Measurements from ENCODE around the gene ITPR1.
"Not testable (repeated sequence)": the region's sequence is repeated elsewhere in the genome, so short reads cannot be mapped to it uniquely, and the experiment has no call there.

Gene ITPR1

GRCh38 chr3:4596612-4597011 is 103.5 kb downstream of the ITPR1 start:
- DNase-seq (ENCODE audit: low read depth in 2 of 2) = no peak

GRCh38 chr3:4597208-4597985 is 104.2 kb downstream of the ITPR1 start:
- no peak for DNase-seq (ENCODE audit: low read depth in 2 of 2)

- DNase-seq (ENCODE audit: low read depth in 2 of 2) = not testable (repeated sequence)
These were observed 105.1 kb downstream of the ITPR1 start for GRCh38 chr3:4598232-4598631.

GRCh38 chr3:4599612-4600011 is 106.5 kb downstream of the ITPR1 start:
- DNase-seq (ENCODE audit: low read depth in 2 of 2) = no peak

GRCh38 chr3:4600493-4600892 is 107.3 kb downstream of the ITPR1 start:
- no peak for DNase-seq (ENCODE audit: low read depth in 2 of 2)

GRCh38 chr3:4601892-4602291 is 108.7 kb downstream of the ITPR1 start:
- no peak for DNase-seq (ENCODE audit: low read depth in 2 of 2)

- no peak for DNase-seq (ENCODE audit: low read depth in 2 of 2)
These were observed 111.5 kb downstream of the ITPR1 start for GRCh38 chr3:4604693-4605092.

- DNase-seq (ENCODE audit: low read depth in 2 of 2) = no peak
These were observed 113.8 kb downstream of the ITPR1 start for GRCh38 chr3:4606911-4607310.

GRCh38 chr3:4613366-4613765 is 120.2 kb downstream of the ITPR1 start:
- no peak for DNase-seq (ENCODE audit: low read depth in 2 of 2)

- DNase-seq (ENCODE audit: low read depth in 2 of 2) = no peak
These were observed 120.9 kb downstream of the ITPR1 start for GRCh38 chr3:4614070-4614469.

GRCh38 chr3:4614927-4615326 is 121.8 kb downstream of the ITPR1 start:
- DNase-seq (ENCODE audit: low read depth in 2 of 2) = no peak

GRCh38 chr3:4615750-4616149 is 122.6 kb downstream of the ITPR1 start:
- no peak for DNase-seq (ENCODE audit: low read depth in 2 of 2)

GRCh38 chr3:4623421-4623999 is 130.4 kb downstream of the ITPR1 start:
- no peak for DNase-seq (ENCODE audit: low read depth in 2 of 2)

GRCh38 chr3:4627651-4628375 is 134.7 kb downstream of the ITPR1 start:
- no peak for DNase-seq (ENCODE audit: low read depth in 2 of 2)

GRCh38 chr3:4629095-4630007 is 136.2 kb downstream of the ITPR1 start:
- no peak for DNase-seq (ENCODE audit: low read depth in 2 of 2)

- no peak for DNase-seq (ENCODE audit: low read depth in 2 of 2)
These were observed 140.2 kb downstream of the ITPR1 start for GRCh38 chr3:4633078-4634004.

- no peak for DNase-seq (ENCODE audit: low read depth in 2 of 2)
These were observed 141.7 kb downstream of the ITPR1 start for GRCh38 chr3:4634894-4635293.

GRCh38 chr3:4637265-4637664 is 144.1 kb downstream of the ITPR1 start:
- no peak for DNase-seq (ENCODE audit: low read depth in 2 of 2)

GRCh38 chr3:4641863-4642563 is 148.9 kb downstream of the ITPR1 start:
- no peak for DNase-seq (ENCODE audit: low read depth in 2 of 2)

GRCh38 chr3:4642611-4643010 is 149.5 kb downstream of the ITPR1 start:
- DNase-seq (ENCODE audit: low read depth in 2 of 2) = no peak

Measured in stimulated activated CD4-positive, alpha-beta T cell treated with anti-CD3 and anti-CD28 coated beads, Interleukin-12 subunit alpha, Interleukin-12 subunit beta, amount 100 ng/mL, for 24 hours (primary cell).